GM23338 (cell line): ENCODE measurements around the gene SCIMP. TPM values are rescaled to one million over a fixed set of nuclear protein-coding genes. Genes with fewer than 3 reads are reported as not detected.

Experiments
- ATAC-seq: fragments of 200-7000 bp; cut with Tn5 transposase; 3 replicates; pipeline ENCODE4 v1.9.1; 2020
- DNase-seq: peaks from one replicate; pipeline ENCODE4 v3.0.0-alpha.2; 2015; ENCODE audit warnings: low spot score
- H2AFZ ChIP-seq: fragments of 200-600 bp; sonication (generic); 2 replicates; pipeline ENCODE4 v1.8.0; 2016; ENCODE audit warnings: antibody characterized with exemption, mild to moderate bottlenecking, moderate library complexity
- H3F3A ChIP-seq: fragments of 200-600 bp; sonication (generic); replicated peaks from 2 replicates; pipeline ENCODE4 v1.8.0; 2017; ENCODE audit warnings: antibody characterized with exemption, mixed run types, low read depth
- H3K27ac ChIP-seq: fragments of 200-600 bp; sonication (generic); 2 replicates; pipeline ENCODE4 v1.6.1; 2016; ENCODE audit warnings: low read depth
- H3K27me3 ChIP-seq: fragments of 200-600 bp; sonication (generic); 2 replicates; pipeline ENCODE4 v1.8.0; 2016; ENCODE audit warnings: mild to moderate bottlenecking, mixed run types, moderate library complexity; ENCODE audit not compliant: insufficient read depth
- H3K36me3 ChIP-seq: fragments of 200-600 bp; sonication (generic); 2 replicates; pipeline ENCODE4 v1.8.0; 2016; ENCODE audit warnings: mild to moderate bottlenecking; ENCODE audit not compliant: insufficient read depth
- H3K4me1 ChIP-seq: fragments of 200-600 bp; sonication (generic); 2 replicates; pipeline ENCODE4 v1.8.0; 2016; ENCODE audit warnings: mild to moderate bottlenecking, moderate library complexity; ENCODE audit not compliant: insufficient read depth
- H3K4me2 ChIP-seq: fragments of 200-600 bp; sonication (generic); 2 replicates; pipeline ENCODE4 v1.7.1; 2017; ENCODE audit warnings: mixed run types
- H3K4me3 ChIP-seq: fragments of 200-600 bp; sonication (generic); 2 replicates; pipeline ENCODE4 v1.6.1; 2016; ENCODE audit warnings: mixed run types
- H3K79me2 ChIP-seq: fragments of 200-600 bp; sonication (generic); replicated peaks from 2 replicates; pipeline ENCODE4 v1.8.0; 2017; ENCODE audit warnings: mild to moderate bottlenecking; ENCODE audit not compliant: insufficient read depth
- H3K9me2 ChIP-seq: fragments of 200-600 bp; sonication (generic); 2 replicates; pipeline ENCODE4 v1.8.0; 2017; ENCODE audit not compliant: insufficient read depth
- H4K20me1 ChIP-seq: fragments of 200-600 bp; sonication (generic); replicated peaks from 2 replicates; pipeline ENCODE4 v1.8.0; 2017; ENCODE audit warnings: mild to moderate bottlenecking; ENCODE audit not compliant: insufficient read depth
- H3K27ac Mint-ChIP-seq: 2 replicates; pipeline ENCODE4 v1.8.0; 2020; ENCODE audit warnings: inconsistent platforms, mild to moderate bottlenecking, moderate library complexity, mixed read lengths
- H3K27me3 Mint-ChIP-seq: 3 replicates; pipeline ENCODE4 v1.8.0; 2022; ENCODE audit warnings: low read depth, mild to moderate bottlenecking, moderate library complexity, mixed read lengths, inconsistent platforms; ENCODE audit not compliant: insufficient read depth, poor library complexity
- H3K36me3 Mint-ChIP-seq: 3 replicates; pipeline ENCODE4 v1.8.0; 2021; ENCODE audit warnings: low read depth, mild to moderate bottlenecking, inconsistent platforms, moderate library complexity, mixed read lengths
- H3K4me1 Mint-ChIP-seq: 3 replicates; pipeline ENCODE4 v1.8.0; 2020; ENCODE audit warnings: mild to moderate bottlenecking, inconsistent platforms, mixed read lengths
- H3K4me3 Mint-ChIP-seq: 3 replicates; pipeline ENCODE4 v1.8.0; 2021; ENCODE audit warnings: moderate library complexity, mild to moderate bottlenecking, inconsistent platforms, mixed read lengths
- H3K9me3 Mint-ChIP-seq: 3 replicates; pipeline ENCODE4 v1.8.0; 2020; ENCODE audit warnings: moderate library complexity, mild to moderate bottlenecking, inconsistent platforms, mixed read lengths
- CREB1 ChIP-seq: fragments of 250-450 bp; sonication (Bioruptor Pico); IDR thresholded peaks from 2 replicates; pipeline ENCODE4 v1.5.0; 2020; ENCODE audit warnings: low read depth, mild to moderate bottlenecking, moderate library complexity
- EZH2 ChIP-seq: fragments of 200-600 bp; sonication (generic); IDR thresholded peaks from one replicate; pipeline ENCODE4 v1.8.0; 2017; ENCODE audit warnings: antibody characterized with exemption, mild to moderate bottlenecking, low read depth; ENCODE audit not compliant: unreplicated experiment
- EZH2phosphoT487 ChIP-seq: fragments of 200-600 bp; sonication (generic); IDR thresholded peaks from one replicate; pipeline ENCODE4 v1.8.1; 2018; ENCODE audit warnings: antibody characterized with exemption; ENCODE audit not compliant: unreplicated experiment
- JUNB ChIP-seq: IDR thresholded peaks from one replicate; pipeline ENCODE4 v1.6.1; 2016; ENCODE audit warnings: antibody characterized with exemption; ENCODE audit not compliant: unreplicated experiment
- POLR2AphosphoS5 ChIP-seq: IDR thresholded peaks from 2 replicates; pipeline ENCODE4 v1.6.1; 2016; ENCODE audit warnings: antibody characterized with exemption, low read depth
- STAT1 ChIP-seq: IDR thresholded peaks from one replicate; pipeline ENCODE4 v1.6.1; 2016; ENCODE audit warnings: antibody characterized with exemption; ENCODE audit not compliant: unreplicated experiment
- ZNF114 ChIP-seq: fragments of 250-450 bp; sonication (Bioruptor Pico); IDR thresholded peaks from 2 replicates; pipeline ENCODE4 v1.5.0; 2020; ENCODE audit warnings: mild to moderate bottlenecking, moderate library complexity
- ZNF331 ChIP-seq: fragments of 250-450 bp; sonication (Bioruptor Pico); IDR thresholded peaks from 2 replicates; pipeline ENCODE4 v1.5.0; 2020; ENCODE audit warnings: low read depth, mild to moderate bottlenecking, moderate library complexity
- polyA plus RNA-seq: library from polyadenylated mRNA; unstranded; fragments of >200 nt; fragmentation: Nextera tagmentation; extraction: Ambion mirVana; gene quantifications from 2 replicates; pipeline ENCODE4 v1.2.1, GENCODE V29; 2016
- total RNA-seq: library from RNA; depleted of rRNA; stranded (reverse); fragments of >200 nt; shearing (Covaris generic); gene quantifications from 2 replicates; pipeline ENCODE4 v1.2.3, GENCODE V29; 2014
- TF ChIP-seq, protein P1 (sequence below), 2 experiments: fragments of 200-600 bp in 1 of 2; sonication (generic) in 1 of 2; conservative IDR thresholded peaks; 2 replicates each; pipeline versions ENCODE4 v1.5.1 to v1.6.1; 2016 to 2017; ENCODE audit warnings: antibody characterized with exemption in 2 of 2, low read depth in 2 of 2, mild to moderate bottlenecking in 2 of 2, moderate library complexity in 1 of 2
- TF ChIP-seq, protein P2 (sequence below): IDR thresholded peaks from 2 replicates; pipeline ENCODE4 v1.6.1; 2016; ENCODE audit warnings: antibody characterized with exemption

The SCIMP gene
- total and polyA plus RNA-seq, 2 experiments from 2014 or later: 0.36 TPM; not detected in 1

DNA sequence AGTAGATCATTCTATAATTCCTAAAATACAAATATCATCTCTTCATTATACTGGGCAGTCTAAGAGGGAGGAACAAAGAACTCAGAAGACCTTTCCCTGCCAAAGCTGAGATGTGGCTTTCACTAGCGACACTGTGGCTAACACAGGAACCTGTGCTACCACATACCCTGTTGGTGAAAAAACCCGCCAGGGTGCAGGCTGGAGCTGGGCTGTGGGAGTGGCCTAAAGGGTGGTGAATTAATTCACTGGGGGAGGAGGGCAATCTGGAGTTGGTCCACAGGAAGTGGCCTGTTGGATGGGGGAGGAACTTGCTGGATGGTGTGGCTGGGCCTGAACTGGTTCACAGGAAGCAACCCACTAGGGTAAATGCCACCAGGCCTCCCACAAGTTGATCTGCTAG is 50.4 kb downstream of the SCIMP start:
- no peak overlapping the region for H3K27ac ChIP-seq
- H3K4me3 ChIP-seq: no peak overlapping the region; the same call in 1 of the 2 replicates
- no peaks in the 10 kb centered on the region for H3K4me1 Mint-ChIP-seq
- H3K4me2 ChIP-seq: no peak overlapping the region
- peaks cover 5% of the 10 kb centered on the region; the same call in 1 of the 2 replicates for H3K27me3 ChIP-seq
- 0 out of 2 replicates have a peak, but pooled peaks cover 4% of the 10 kb centered on the region for H3K79me2 ChIP-seq
- peaks cover 33% of the 10 kb centered on the region for H3K27me3 Mint-ChIP-seq
- peaks cover 71% of the 10 kb centered on the region for H3K36me3 ChIP-seq
- H3F3A ChIP-seq: peaks cover 37% of the 10 kb centered on the region
- H3K36me3 Mint-ChIP-seq: peaks cover 100% of the 10 kb centered on the region
- no peak overlapping the region for H2AFZ ChIP-seq
- H3K9me2 ChIP-seq: no peaks in the 10 kb centered on the region
- no peak overlapping the region for H3K4me3 Mint-ChIP-seq
- peaks cover 100% of the 10 kb centered on the region for H3K9me3 Mint-ChIP-seq
- no peak for DNase-seq
- H4K20me1 ChIP-seq: no peaks in the 10 kb centered on the region
- no peak for TF ChIP-seq STAT1
- no peak for TF ChIP-seq ZNF331
- TF ChIP-seq, protein P1, sequence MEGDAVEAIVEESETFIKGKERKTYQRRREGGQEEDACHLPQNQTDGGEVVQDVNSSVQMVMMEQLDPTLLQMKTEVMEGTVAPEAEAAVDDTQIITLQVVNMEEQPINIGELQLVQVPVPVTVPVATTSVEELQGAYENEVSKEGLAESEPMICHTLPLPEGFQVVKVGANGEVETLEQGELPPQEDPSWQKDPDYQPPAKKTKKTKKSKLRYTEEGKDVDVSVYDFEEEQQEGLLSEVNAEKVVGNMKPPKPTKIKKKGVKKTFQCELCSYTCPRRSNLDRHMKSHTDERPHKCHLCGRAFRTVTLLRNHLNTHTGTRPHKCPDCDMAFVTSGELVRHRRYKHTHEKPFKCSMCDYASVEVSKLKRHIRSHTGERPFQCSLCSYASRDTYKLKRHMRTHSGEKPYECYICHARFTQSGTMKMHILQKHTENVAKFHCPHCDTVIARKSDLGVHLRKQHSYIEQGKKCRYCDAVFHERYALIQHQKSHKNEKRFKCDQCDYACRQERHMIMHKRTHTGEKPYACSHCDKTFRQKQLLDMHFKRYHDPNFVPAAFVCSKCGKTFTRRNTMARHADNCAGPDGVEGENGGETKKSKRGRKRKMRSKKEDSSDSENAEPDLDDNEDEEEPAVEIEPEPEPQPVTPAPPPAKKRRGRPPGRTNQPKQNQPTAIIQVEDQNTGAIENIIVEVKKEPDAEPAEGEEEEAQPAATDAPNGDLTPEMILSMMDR (conservative IDR thresholded peaks at IDR 0.05; ENCODE audit: low read depth in 2 of 2): no peak
- TF ChIP-seq, protein P2, sequence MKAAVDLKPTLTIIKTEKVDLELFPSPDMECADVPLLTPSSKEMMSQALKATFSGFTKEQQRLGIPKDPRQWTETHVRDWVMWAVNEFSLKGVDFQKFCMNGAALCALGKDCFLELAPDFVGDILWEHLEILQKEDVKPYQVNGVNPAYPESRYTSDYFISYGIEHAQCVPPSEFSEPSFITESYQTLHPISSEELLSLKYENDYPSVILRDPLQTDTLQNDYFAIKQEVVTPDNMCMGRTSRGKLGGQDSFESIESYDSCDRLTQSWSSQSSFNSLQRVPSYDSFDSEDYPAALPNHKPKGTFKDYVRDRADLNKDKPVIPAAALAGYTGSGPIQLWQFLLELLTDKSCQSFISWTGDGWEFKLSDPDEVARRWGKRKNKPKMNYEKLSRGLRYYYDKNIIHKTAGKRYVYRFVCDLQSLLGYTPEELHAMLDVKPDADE: no peak
- no peak for TF ChIP-seq JUNB
- no peak for TF ChIP-seq CREB1 (CRISPR knock-in tag)
- no peak for TF ChIP-seq EZH2
- TF ChIP-seq ZNF114 (CRISPR knock-in tag): no peak
- no peak for TF ChIP-seq EZH2phosphoT487
- H3K27ac Mint-ChIP-seq: no peak overlapping the region
- no peak for ATAC-seq
- H3K4me1 ChIP-seq: no peaks in the 10 kb centered on the region

GRCh38 chr17:5183410-5183793 is 51.3 kb downstream of the SCIMP start:
- Histone ChIP-seq H3K27ac (no peak overlapping the region), H3K79me2 (no peaks in the 10 kb centered on the region), H3F3A (peaks cover 36% of the 10 kb centered on the region), H2AFZ (no peak overlapping the region), H3K36me3 (peaks cover 69% of the 10 kb centered on the region), H3K4me3 (peak overlapping the region; percentile 28; the same call in 1 of the 2 replicates), H4K20me1 (no peaks in the 10 kb centered on the region), H3K9me2 (no peaks in the 10 kb centered on the region), H3K4me1 (no peaks in the 10 kb centered on the region), H3K27me3 (peaks cover 5% of the 10 kb centered on the region; the same call in 1 of the 2 replicates), H3K4me2 (no peak overlapping the region)
- H3K4me1 Mint-ChIP-seq: no peaks in the 10 kb centered on the region
- DNase-seq: no peak
- peaks cover 100% of the 10 kb centered on the region for H3K36me3 Mint-ChIP-seq
- TF ChIP-seq JUNB (no peak), POLR2AphosphoS5 (no peak), EZH2 (no peak)
- no peak overlapping the region for H3K4me3 Mint-ChIP-seq
- peaks cover 36% of the 10 kb centered on the region for H3K27me3 Mint-ChIP-seq
- H3K27ac Mint-ChIP-seq: no peak overlapping the region
- ATAC-seq: no peak
- H3K9me3 Mint-ChIP-seq: peaks cover 100% of the 10 kb centered on the region
